Mesothelial cell of epicardium (in vitro differentiated cells): Measurements from ENCODE around the gene ENC1. TPM values are rescaled to one million over a fixed set of nuclear protein-coding genes. Genes with fewer than 3 reads are reported as not detected.

ENCODE experiments used
- DNase-seq, 2 experiments: peaks; one replicate each; pipeline ENCODE4 v3.0.0; 2021; ENCODE audit warnings: low spot score in 2 of 2; ENCODE audit not compliant: unreplicated experiment in 2 of 2
- H3K27ac Mint-ChIP-seq: 2 replicates; pipeline ENCODE4 v1.8.0; 2021; ENCODE audit warnings: mixed read lengths
- H3K27me3 Mint-ChIP-seq: 2 replicates; pipeline ENCODE4 v1.8.0; 2021; ENCODE audit warnings: low read depth, mixed read lengths
- H3K36me3 Mint-ChIP-seq: 2 replicates; pipeline ENCODE4 v1.8.0; 2021; ENCODE audit warnings: mixed read lengths
- H3K4me1 Mint-ChIP-seq: 2 replicates; pipeline ENCODE4 v1.8.0; 2021; ENCODE audit warnings: mixed read lengths
- H3K4me3 Mint-ChIP-seq: 2 replicates; pipeline ENCODE4 v1.8.0; 2021; ENCODE audit warnings: mild to moderate bottlenecking, moderate library complexity, mixed read lengths
- H3K9me3 Mint-ChIP-seq: 2 replicates; pipeline ENCODE4 v1.8.0; 2021; ENCODE audit warnings: mixed read lengths
- total RNA-seq: library from RNA; stranded (reverse); gene quantifications from 3 replicates; pipeline ENCODE4 v1.2.1, GENCODE V29; 2021
- TF ChIP-seq, protein P1 (sequence below): fragments of 200-600 bp; sonication (generic); IDR thresholded peaks from one replicate; pipeline ENCODE4 v1.5.0; 2021; ENCODE audit warnings: antibody characterized with exemption; ENCODE audit not compliant: unreplicated experiment

Gene ENC1, protein sequence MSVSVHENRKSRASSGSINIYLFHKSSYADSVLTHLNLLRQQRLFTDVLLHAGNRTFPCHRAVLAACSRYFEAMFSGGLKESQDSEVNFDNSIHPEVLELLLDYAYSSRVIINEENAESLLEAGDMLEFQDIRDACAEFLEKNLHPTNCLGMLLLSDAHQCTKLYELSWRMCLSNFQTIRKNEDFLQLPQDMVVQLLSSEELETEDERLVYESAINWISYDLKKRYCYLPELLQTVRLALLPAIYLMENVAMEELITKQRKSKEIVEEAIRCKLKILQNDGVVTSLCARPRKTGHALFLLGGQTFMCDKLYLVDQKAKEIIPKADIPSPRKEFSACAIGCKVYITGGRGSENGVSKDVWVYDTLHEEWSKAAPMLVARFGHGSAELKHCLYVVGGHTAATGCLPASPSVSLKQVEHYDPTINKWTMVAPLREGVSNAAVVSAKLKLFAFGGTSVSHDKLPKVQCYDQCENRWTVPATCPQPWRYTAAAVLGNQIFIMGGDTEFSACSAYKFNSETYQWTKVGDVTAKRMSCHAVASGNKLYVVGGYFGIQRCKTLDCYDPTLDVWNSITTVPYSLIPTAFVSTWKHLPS
- total RNA-seq = 123 to 129 TPM (median 125 TPM) in 3 replicates

DNA sequence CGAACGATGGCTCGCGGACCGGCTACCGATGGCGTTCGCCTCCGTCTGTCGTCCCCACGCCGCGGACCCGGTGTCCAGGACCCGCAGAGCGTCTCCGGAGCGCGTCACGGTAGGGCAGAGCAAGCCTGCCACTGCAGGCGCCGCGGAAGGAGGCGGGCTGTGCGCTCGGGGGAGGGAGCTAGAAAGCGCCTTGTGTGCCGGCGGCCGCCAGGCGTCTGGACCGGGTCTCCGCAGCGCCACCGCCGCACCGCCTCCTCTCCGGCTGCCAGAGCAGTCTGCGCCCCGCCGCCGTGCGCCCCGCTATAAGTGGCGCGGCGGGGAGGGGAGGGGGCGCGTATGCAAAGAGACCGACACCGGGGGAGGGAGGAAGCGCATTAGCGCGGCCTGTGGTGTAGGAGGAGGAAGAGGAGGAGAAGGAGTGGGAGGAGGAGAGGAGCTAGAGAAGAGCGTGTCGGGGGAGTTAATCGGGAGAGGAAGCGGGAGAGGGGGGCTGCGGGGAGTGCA lies at the start of gene ENC1:
Gene ENC1 (minus strand): TSS at position 279 of the 504 bp plus-strand sequence. CDS start 4,243 bp downstream, outside the sequence.
- Mint-ChIP-seq H3K4me1 (peaks cover 68% of the 10 kb centered on the region), H3K27me3 (no peaks in the 10 kb centered on the region), H3K9me3 (no peaks in the 10 kb centered on the region), H3K4me3 (peak within 1 kb of the TSS; percentile 97), H3K27ac (peak within 1 kb of the TSS; percentile 90), H3K36me3 (peaks cover 9% of the 10 kb centered on the region)
- TF ChIP-seq, protein P1, sequence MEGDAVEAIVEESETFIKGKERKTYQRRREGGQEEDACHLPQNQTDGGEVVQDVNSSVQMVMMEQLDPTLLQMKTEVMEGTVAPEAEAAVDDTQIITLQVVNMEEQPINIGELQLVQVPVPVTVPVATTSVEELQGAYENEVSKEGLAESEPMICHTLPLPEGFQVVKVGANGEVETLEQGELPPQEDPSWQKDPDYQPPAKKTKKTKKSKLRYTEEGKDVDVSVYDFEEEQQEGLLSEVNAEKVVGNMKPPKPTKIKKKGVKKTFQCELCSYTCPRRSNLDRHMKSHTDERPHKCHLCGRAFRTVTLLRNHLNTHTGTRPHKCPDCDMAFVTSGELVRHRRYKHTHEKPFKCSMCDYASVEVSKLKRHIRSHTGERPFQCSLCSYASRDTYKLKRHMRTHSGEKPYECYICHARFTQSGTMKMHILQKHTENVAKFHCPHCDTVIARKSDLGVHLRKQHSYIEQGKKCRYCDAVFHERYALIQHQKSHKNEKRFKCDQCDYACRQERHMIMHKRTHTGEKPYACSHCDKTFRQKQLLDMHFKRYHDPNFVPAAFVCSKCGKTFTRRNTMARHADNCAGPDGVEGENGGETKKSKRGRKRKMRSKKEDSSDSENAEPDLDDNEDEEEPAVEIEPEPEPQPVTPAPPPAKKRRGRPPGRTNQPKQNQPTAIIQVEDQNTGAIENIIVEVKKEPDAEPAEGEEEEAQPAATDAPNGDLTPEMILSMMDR = peak; percentile 62
- DNase-seq = peak; percentile 76 to 89

DNA sequence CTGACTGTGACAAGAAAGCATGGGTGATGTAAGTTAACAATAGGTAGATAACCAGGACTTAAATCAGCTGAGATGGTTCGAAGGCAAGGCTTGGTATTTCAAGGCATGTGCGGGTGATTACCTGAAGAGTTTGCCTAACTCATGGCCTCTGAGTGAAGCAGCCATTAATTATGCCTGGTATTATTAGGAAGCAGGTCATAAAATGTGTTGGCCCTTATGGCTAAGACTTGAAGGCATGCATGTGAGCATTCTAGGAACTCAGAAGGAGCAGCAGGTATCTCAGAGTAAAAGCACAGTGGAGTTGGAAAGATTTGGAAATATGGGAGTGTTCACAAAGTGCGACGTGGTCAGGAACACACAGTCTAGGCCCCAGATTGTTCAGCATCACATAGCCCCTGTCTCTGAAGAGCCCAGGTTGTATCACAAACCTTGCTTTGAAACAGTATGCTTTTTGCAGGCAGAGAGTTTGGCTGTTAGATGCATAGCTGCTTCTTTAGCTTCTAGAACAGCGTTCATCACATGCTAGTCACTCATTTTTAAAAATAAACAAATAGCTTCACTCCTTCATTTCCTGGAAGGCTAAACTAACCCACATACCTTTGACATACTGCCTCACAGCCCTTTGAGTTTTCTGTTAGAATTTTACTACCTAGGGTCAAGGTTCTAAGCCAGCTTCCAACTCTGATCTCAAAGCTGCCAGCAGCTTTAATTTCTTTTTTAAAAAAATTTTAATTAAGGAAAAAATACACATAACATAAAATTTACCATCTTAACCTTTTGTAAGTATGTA lies 46.6 kb upstream of the ENC1 start:
- Mint-ChIP-seq H3K4me3 (no peak overlapping the region), H3K27ac (no peak overlapping the region), H3K9me3 (no peaks in the 10 kb centered on the region), H3K27me3 (no peaks in the 10 kb centered on the region), H3K36me3 (peaks cover 4% of the 10 kb centered on the region), H3K4me1 (peaks cover 20% of the 10 kb centered on the region)
- TF ChIP-seq, protein P1 = no peak
- DNase-seq = no peak

- peak overlapping the region; percentile 66 for H3K4me3 Mint-ChIP-seq
- H3K9me3 Mint-ChIP-seq = no peaks in the 10 kb centered on the region
- TF ChIP-seq, protein P1 = no peak
- H3K27ac Mint-ChIP-seq = peak overlapping the region; percentile 0
- DNase-seq = no peak
- H3K4me1 Mint-ChIP-seq = peaks cover 20% of the 10 kb centered on the region
- H3K27me3 Mint-ChIP-seq = no peaks in the 10 kb centered on the region
- peaks cover 4% of the 10 kb centered on the region for H3K36me3 Mint-ChIP-seq
Observed at GRCh38 chr5:74685979-74686631, 45.6 kb upstream of the ENC1 start.

DNA sequence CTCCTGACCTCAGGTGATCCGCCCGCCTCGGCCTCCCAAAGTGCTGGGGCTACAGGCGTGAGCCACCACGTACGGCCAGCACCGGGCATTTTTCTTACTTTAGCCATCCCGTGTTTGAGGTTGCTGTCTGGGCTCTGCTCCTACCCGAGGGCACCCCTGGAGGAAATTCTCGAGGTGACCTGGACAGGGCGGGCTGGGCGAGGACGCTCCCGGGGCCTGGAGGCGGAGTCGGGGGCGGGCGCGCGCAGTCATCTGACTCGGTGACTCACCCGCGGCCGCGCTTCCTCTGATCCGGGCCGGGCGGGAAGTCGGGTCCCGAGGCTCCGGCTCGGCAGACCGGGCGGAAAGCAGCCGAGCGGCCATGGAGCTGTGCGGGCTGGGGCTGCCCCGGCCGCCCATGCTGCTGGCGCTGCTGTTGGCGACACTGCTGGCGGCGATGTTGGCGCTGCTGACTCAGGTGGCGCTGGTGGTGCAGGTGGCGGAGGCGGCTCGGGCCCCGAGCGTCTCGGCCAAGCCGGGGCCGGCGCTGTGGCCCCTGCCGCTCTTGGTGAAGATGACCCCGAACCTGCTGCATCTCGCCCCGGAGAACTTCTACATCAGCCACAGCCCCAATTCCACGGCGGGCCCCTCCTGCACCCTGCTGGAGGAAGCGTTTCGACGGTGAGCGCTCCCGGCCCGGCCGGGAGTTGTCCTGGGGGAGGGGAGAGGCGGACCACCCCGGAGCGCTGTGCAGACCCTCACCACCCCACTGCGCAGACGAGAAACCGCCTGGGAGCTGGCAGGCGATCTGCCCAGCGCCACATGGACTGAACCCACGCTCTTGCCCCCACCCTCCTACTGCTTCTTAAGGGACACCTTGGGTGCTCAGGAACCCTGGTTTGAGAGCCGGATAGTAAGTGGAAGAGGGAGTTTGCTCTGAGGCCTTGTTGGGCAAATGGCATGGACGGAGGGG lies 44.6 kb upstream of the ENC1 start, which contains the start of gene HEXB:
Gene HEXB (plus strand): TSS at position 334 of the 952 bp plus-strand sequence. CDS start 28 bp downstream, at position 362.
- H3K27ac Mint-ChIP-seq = peak within 1 kb of the TSS; percentile 55
- peaks cover 20% of the 10 kb centered on the region for H3K4me1 Mint-ChIP-seq
- DNase-seq = peak; percentile 61 to 79
- TF ChIP-seq, protein P1 = no peak
- H3K27me3 Mint-ChIP-seq = no peaks in the 10 kb centered on the region
- peaks cover 1% of the 10 kb centered on the region for H3K36me3 Mint-ChIP-seq
- H3K9me3 Mint-ChIP-seq = no peaks in the 10 kb centered on the region
- H3K4me3 Mint-ChIP-seq = peak within 1 kb of the TSS; percentile 66
